Neural cell (in vitro differentiated cells): ENCODE measurements around the gene ACBD6. TPM values are rescaled to one million over a fixed set of nuclear protein-coding genes. Genes with fewer than 3 reads are reported as not detected.

Experiments used
- H2AFZ ChIP-seq: fragments of 200-600, 300-800 bp; sonication (generic), shearing (Covaris generic); 2 replicates; pipeline ENCODE4 v1.6.0; 2014; ENCODE audit warnings: low read depth, mild to moderate bottlenecking, antibody characterized with exemption, low read length, moderate library complexity
- H3F3A ChIP-seq: fragments of 200-600 bp; shearing (Covaris generic); 2 replicates; pipeline ENCODE4 v1.6.1; 2016; ENCODE audit warnings: mild to moderate bottlenecking, moderate library complexity, mixed read lengths, antibody characterized with exemption, low read length; ENCODE audit not compliant: insufficient read depth, poor library complexity, severe bottlenecking
- H3K27ac ChIP-seq: fragments of 200-600, 300-800 bp; sonication (generic), shearing (Covaris generic); 2 replicates; pipeline ENCODE4 v1.5.1; 2014; ENCODE audit warnings: mild to moderate bottlenecking, low read length, moderate library complexity
- H3K27me3 ChIP-seq: fragments of 300-800, 200-600 bp; sonication (generic), shearing (Covaris generic); 2 replicates; pipeline ENCODE4 v1.6.0; 2014; ENCODE audit warnings: mild to moderate bottlenecking, low read depth, low read length, moderate library complexity; ENCODE audit not compliant: insufficient read depth
- H3K36me3 ChIP-seq: fragments of 300-800, 200-600 bp; sonication (generic), shearing (Covaris generic); 2 replicates; pipeline ENCODE4 v1.5.1; 2014; ENCODE audit warnings: mild to moderate bottlenecking, antibody characterized with exemption, low read length, moderate library complexity; ENCODE audit not compliant: insufficient read depth
- H3K4me2 ChIP-seq: fragments of 300-800, 200-600 bp; sonication (generic), shearing (Covaris generic); 2 replicates; pipeline ENCODE4 v1.6.0; 2014; ENCODE audit warnings: mild to moderate bottlenecking, low read length
- H3K4me3 ChIP-seq: fragments of 300-800, 200-600 bp; sonication (generic), shearing (Covaris generic); 2 replicates; pipeline ENCODE4 v1.5.1; 2014; ENCODE audit warnings: mild to moderate bottlenecking, low read length, moderate library complexity
- H3K79me2 ChIP-seq: fragments of 200-600 bp; shearing (Covaris generic); replicated peaks from 2 replicates; pipeline ENCODE4 v1.6.0; 2014; ENCODE audit warnings: mild to moderate bottlenecking, low read length, moderate library complexity; ENCODE audit not compliant: insufficient read depth
- H3K9ac ChIP-seq: fragments of 300-800, 200-600 bp; sonication (generic), shearing (Covaris generic); 2 replicates; pipeline ENCODE4 v1.6.1; 2016; ENCODE audit warnings: mild to moderate bottlenecking, low read length, mixed read lengths
- H3K9me2 ChIP-seq: fragments of 200-600 bp; shearing (Covaris generic); 2 replicates; pipeline ENCODE4 v1.6.1; 2016; ENCODE audit warnings: mild to moderate bottlenecking, low read length, mixed read lengths; ENCODE audit not compliant: insufficient read depth
- H3K9me3 ChIP-seq: fragments of 200-600, 300-800 bp; sonication (generic), shearing (Covaris generic); 2 replicates; pipeline ENCODE4 v1.6.1; 2016; ENCODE audit warnings: mild to moderate bottlenecking, mixed run types, low read length, moderate library complexity, mixed read lengths
- H4K20me1 ChIP-seq: fragments of 200-600 bp; shearing (Covaris generic); 2 replicates; pipeline ENCODE4 v1.6.1; 2016; ENCODE audit warnings: mild to moderate bottlenecking, mixed run types; ENCODE audit not compliant: insufficient read depth
- CTCF ChIP-seq: fragments of 450-650 bp; IDR thresholded peaks from 2 replicates; pipeline ENCODE4 v1.5.1; 2014; ENCODE audit warnings: antibody characterized with exemption, mild to moderate bottlenecking, moderate library complexity; ENCODE audit not compliant: poor library complexity, severe bottlenecking
- EP300 ChIP-seq: fragments of 450-650 bp; conservative IDR thresholded peaks from 2 replicates; pipeline ENCODE4 v1.6.1; 2014; ENCODE audit warnings: antibody characterized with exemption, mild to moderate bottlenecking, moderate library complexity; ENCODE audit not compliant: poor library complexity, severe bottlenecking
- EZH2 ChIP-seq: fragments of 200-600, 300-800 bp; shearing (Covaris generic), sonication (generic); IDR thresholded peaks from 2 replicates; pipeline ENCODE4 v1.6.1; 2014; ENCODE audit warnings: antibody characterized with exemption, low read length, borderline replicate concordance, mild to moderate bottlenecking; ENCODE audit not compliant: insufficient read depth, poor library complexity, severe bottlenecking
- MXI1 ChIP-seq: fragments of 450-650 bp; conservative IDR thresholded peaks from 2 replicates; pipeline ENCODE4 v1.6.1; 2014; ENCODE audit warnings: antibody characterized with exemption, mild to moderate bottlenecking; ENCODE audit not compliant: poor library complexity, severe bottlenecking
- POLR2AphosphoS5 ChIP-seq: IDR thresholded peaks from 2 replicates; pipeline ENCODE4 v1.6.1; 2012
- RAD21 ChIP-seq: fragments of 450-650 bp; conservative IDR thresholded peaks from 2 replicates; pipeline ENCODE4 v1.6.1; 2014; ENCODE audit warnings: antibody characterized with exemption, mild to moderate bottlenecking, moderate library complexity
- REST ChIP-seq: IDR thresholded peaks from 2 replicates; pipeline ENCODE4 v1.6.1; 2012; ENCODE audit warnings: borderline replicate concordance
- SMC3 ChIP-seq: fragments of 450-650 bp; conservative IDR thresholded peaks from 2 replicates; pipeline ENCODE4 v1.6.1; 2014; ENCODE audit warnings: antibody characterized with exemption, mild to moderate bottlenecking, moderate library complexity; ENCODE audit not compliant: poor library complexity
- TAF1 ChIP-seq: IDR thresholded peaks from 2 replicates; pipeline ENCODE4 v1.6.1; 2012; ENCODE audit warnings: low read depth
- polyA plus RNA-seq: library from polyadenylated mRNA; depleted of rRNA; stranded (reverse); fragments of >200 nt; gene quantifications from 2 replicates; pipeline ENCODE4 v1.2.3, GENCODE V29; 2014

The ACBD6 gene
- polyA plus RNA-seq, 1 donor from 2014 or later: 92.4 TPM

GRCh38 chr1:180257028-180257386 lies 245.4 kb downstream of the ACBD6 start:
- Histone ChIP-seq H3K79me2 (no peaks in the 10 kb centered on the region), H3K9me3 (no peaks in the 10 kb centered on the region), H3K4me2 (no peak overlapping the region), H3K9ac (no peak overlapping the region), H3K27ac (no peak overlapping the region), H3K27me3 (no peaks in the 10 kb centered on the region), H2AFZ (no peak overlapping the region), H3K36me3 (no peaks in the 10 kb centered on the region), H3K9me2 (no peaks in the 10 kb centered on the region), H3K4me3 (no peak overlapping the region), H3F3A (no peaks in the 10 kb centered on the region), H4K20me1 (no peaks in the 10 kb centered on the region)
- TF ChIP-seq EP300: no peak
- TF ChIP-seq RAD21: no peak

GRCh38 chr1:180256341-180257027 lies 245.9 kb downstream of the ACBD6 start:
- H2AFZ ChIP-seq: no peak overlapping the region
- TF ChIP-seq EP300 (no peak), MXI1 (no peak), REST (no peak), RAD21 (no peak), EZH2 (no peak), CTCF (no peak), POLR2AphosphoS5 (no peak), TAF1 (no peak), SMC3 (no peak)
- no peaks in the 10 kb centered on the region for H3K27me3 ChIP-seq
- H3K4me2 ChIP-seq: no peak overlapping the region
- H3K27ac ChIP-seq: no peak overlapping the region
- no peaks in the 10 kb centered on the region for H4K20me1 ChIP-seq
- H3K4me3 ChIP-seq: no peak overlapping the region
- no peaks in the 10 kb centered on the region for H3K36me3 ChIP-seq
- H3K9me2 ChIP-seq: no peaks in the 10 kb centered on the region
- H3K9me3 ChIP-seq: no peaks in the 10 kb centered on the region
- no peaks in the 10 kb centered on the region for H3F3A ChIP-seq
- no peaks in the 10 kb centered on the region for H3K79me2 ChIP-seq
- no peak overlapping the region for H3K9ac ChIP-seq
